ENCODE data around the gene NOX5. TPM values are rescaled to one million over a fixed set of nuclear protein-coding genes. Genes with fewer than 3 reads are reported as not detected.

The NOX5 gene
- total and polyA plus RNA-seq, 2 of the 13 experiments (the other 11 are each of a cell fraction or from before 2014, with no cell fraction given): not detected

DNA sequence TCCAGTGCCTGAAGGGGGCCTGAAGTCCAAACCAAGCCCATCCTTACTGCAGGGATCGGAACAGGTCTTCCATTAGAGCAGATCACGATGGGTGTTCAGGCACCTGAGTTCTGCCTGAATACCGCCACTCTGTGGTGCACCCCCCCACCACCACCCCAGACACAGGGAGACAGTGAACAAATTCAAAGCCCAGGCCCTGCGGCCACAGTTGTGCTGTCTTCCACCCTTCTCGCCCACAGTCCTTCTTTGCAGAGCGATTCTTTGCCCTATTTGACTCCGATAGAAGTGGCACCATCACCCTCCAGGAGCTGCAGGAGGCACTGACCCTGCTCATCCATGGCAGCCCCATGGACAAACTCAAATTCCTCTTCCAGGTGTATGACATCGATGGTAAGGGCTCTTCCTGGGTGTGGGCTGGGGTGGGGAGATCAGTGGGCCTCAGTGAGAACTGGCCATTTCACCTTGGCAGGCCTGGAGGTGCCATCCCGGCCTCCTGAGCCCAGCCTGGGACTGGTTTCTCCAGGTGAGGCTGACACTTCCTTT is 13.6 kb downstream of the NOX5 start:
- peaks cover 11% of the 10 kb centered on the region for H3K4me1 ChIP-seq (ENCODE audit: insufficient read depth, low read length)
- H3K27ac ChIP-seq (ENCODE audit: extremely low read length, insufficient read depth, low read length): no peak overlapping the region
- no peaks in the 10 kb centered on the region for H4K20me1 ChIP-seq (ENCODE audit: insufficient read depth, low read length)
- H3K9ac ChIP-seq (ENCODE audit: insufficient read depth, low read depth, low read length): no peak overlapping the region
- no TSS peak for BruUV-seq (replicated peaks)
- H3K4me3 ChIP-seq (replicated peaks in 1 of 3; ENCODE audit: insufficient read depth in 1 of 3, low read depth in 2 of 3, low read length in 3 of 3): no peak overlapping the region
- no peak overlapping the region for H3K4me2 ChIP-seq (ENCODE audit: low read depth, low read length)
- in situ Hi-C loops (cut with HindIII; ENCODE audit: extremely low pct_ligation_motif_present, low pct_unique_long_range_greater_than_20kb) (no loop called here), intact Hi-C loops (cut with micrococcal nuclease; ENCODE audit: unreplicated experiment) (no loop called here)
- DNase-seq (ENCODE audit: low spot score) (no peak), FAIRE-seq (no peak), ATAC-seq (no peak)
- H3K79me2 ChIP-seq (ENCODE audit: insufficient read depth, low read length): no peaks in the 10 kb centered on the region
- 82% methylated on average over 4 of the region's 9 CpGs for WGBS (ENCODE audit: low lambda C conversion rate)
- ChIA-PET CTCF (ENCODE audit: low intra/inter-chr PET ratio, low total read pairs) (no interaction called here), POLR2A (no interaction called here)
- H3K27me3 ChIP-seq (ENCODE audit: control insufficient read depth in 1 of 2, insufficient read depth in 2 of 2, low read length in 2 of 2): peaks cover 1 to 3% of the 10 kb centered on the region in 2 experiments; a peak in 2 of 5 replicates
- no peaks in the 10 kb centered on the region for H3K9me3 ChIP-seq (ENCODE audit: low read length)
- no peaks in the 10 kb centered on the region for H3K36me3 ChIP-seq (replicated peaks in 1 of 2; ENCODE audit: control insufficient read depth in 1 of 2, insufficient read depth in 2 of 2, low read length in 2 of 2)
- TF ChIP-seq STAT5B (CRISPR knock-in tag; IDR thresholded peaks at IDR 0.05): no peak
- no peak for TF ChIP-seq NFKBIZ (CRISPR knock-in tag; IDR thresholded peaks at IDR 0.05)
- no peak for TF ChIP-seq SOX6 (IDR thresholded peaks at IDR 0.05)
- no peak for TF ChIP-seq SOX6 (CRISPR knock-in tag; IDR thresholded peaks at IDR 0.05)
- TF ChIP-seq ZNF772 (CRISPR knock-in tag; IDR thresholded peaks at IDR 0.05): no peak
- TF ChIP-seq THAP9 (CRISPR knock-in tag; IDR thresholded peaks at IDR 0.05; ENCODE audit: borderline replicate concordance): no peak
- TF ChIP-seq MAFF (IDR thresholded peaks at IDR 0.05; ENCODE audit: low read depth, low read length): no peak
- no peak for TF ChIP-seq GFI1 (CRISPR knock-in tag; IDR thresholded peaks at IDR 0.05; ENCODE audit: borderline replicate concordance)
- no peak for TF ChIP-seq ZNF773 (CRISPR knock-in tag; IDR thresholded peaks at IDR 0.05; ENCODE audit: borderline replicate concordance)
- no peak for TF ChIP-seq ZNF784 (CRISPR knock-in tag; IDR thresholded peaks at IDR 0.05; ENCODE audit: borderline replicate concordance)
- TF ChIP-seq MZF1 (CRISPR knock-in tag; IDR thresholded peaks at IDR 0.05; ENCODE audit: borderline replicate concordance): no peak
- TF ChIP-seq ZBTB46 (CRISPR knock-in tag; IDR thresholded peaks at IDR 0.05; ENCODE audit: borderline replicate concordance): no peak
- TF ChIP-seq, protein P1, sequence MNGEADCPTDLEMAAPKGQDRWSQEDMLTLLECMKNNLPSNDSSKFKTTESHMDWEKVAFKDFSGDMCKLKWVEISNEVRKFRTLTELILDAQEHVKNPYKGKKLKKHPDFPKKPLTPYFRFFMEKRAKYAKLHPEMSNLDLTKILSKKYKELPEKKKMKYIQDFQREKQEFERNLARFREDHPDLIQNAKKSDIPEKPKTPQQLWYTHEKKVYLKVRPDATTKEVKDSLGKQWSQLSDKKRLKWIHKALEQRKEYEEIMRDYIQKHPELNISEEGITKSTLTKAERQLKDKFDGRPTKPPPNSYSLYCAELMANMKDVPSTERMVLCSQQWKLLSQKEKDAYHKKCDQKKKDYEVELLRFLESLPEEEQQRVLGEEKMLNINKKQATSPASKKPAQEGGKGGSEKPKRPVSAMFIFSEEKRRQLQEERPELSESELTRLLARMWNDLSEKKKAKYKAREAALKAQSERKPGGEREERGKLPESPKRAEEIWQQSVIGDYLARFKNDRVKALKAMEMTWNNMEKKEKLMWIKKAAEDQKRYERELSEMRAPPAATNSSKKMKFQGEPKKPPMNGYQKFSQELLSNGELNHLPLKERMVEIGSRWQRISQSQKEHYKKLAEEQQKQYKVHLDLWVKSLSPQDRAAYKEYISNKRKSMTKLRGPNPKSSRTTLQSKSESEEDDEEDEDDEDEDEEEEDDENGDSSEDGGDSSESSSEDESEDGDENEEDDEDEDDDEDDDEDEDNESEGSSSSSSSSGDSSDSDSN (CRISPR knock-in tag; IDR thresholded peaks at IDR 0.05): no peak
- H2AFZ ChIP-seq (ENCODE audit: low read length): no peak overlapping the region
